ENCODE measurements around the gene DNAAF8. TPM values are rescaled to one million over a fixed set of nuclear protein-coding genes. Genes with fewer than 3 reads are reported as not detected.

DNAAF8 gene
- total and polyA plus RNA-seq, 4 donors, result 4.3 to 11.3 (median 5.0) TPM

DNA sequence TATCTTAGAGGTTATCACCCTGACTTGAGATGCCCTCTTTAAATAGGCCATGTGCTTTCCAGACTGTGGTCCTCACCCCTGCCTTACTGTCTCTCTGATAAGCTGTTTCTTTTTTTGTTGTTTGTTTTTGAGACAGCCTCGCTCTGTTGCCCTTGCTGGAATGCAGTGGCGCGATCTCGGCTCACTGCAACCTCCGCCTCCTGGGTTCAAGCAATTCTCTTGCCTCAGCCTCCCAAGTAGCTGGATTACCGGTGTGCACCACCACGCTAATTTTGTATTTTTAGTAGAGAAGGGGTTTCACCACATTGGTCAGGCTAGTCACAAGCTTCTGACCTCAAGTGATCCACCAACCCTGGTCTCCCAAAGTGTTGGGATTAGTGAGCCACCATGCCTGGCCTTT, 54.6 kb downstream of the DNAAF8 start:
- H3K27me3 ChIP-seq (ENCODE audit: control insufficient read depth in 3 of 3, insufficient read depth in 3 of 3, low read length in 2 of 3), result no peaks in the 10 kb centered on the region
- DNase-seq (no peak), ATAC-seq (ENCODE audit: insufficient read depth, low FRiP score) (no peak)
- H3K27ac ChIP-seq (ENCODE audit: low read depth in 1 of 2, low read length in 1 of 2), result no peak overlapping the region
- WGBS, 2 donors, result 81 to 91% methylated on average over 7 of the region's 7 CpGs
- H3K4me3 ChIP-seq, result no peak overlapping the region
- no peaks in the 10 kb centered on the region for H3K9me3 ChIP-seq (ENCODE audit: control insufficient read depth in 4 of 4, insufficient read depth in 3 of 4, low read length in 3 of 4)
- no peak overlapping the region for H3K9ac ChIP-seq (ENCODE audit: insufficient read depth in 1 of 2, low read length in 2 of 2)
- no peaks in the 10 kb centered on the region for H3K36me3 ChIP-seq (ENCODE audit: control insufficient read depth in 4 of 4, insufficient read depth in 4 of 4, low read length in 4 of 4)
- TF ChIP-seq, protein P1, sequence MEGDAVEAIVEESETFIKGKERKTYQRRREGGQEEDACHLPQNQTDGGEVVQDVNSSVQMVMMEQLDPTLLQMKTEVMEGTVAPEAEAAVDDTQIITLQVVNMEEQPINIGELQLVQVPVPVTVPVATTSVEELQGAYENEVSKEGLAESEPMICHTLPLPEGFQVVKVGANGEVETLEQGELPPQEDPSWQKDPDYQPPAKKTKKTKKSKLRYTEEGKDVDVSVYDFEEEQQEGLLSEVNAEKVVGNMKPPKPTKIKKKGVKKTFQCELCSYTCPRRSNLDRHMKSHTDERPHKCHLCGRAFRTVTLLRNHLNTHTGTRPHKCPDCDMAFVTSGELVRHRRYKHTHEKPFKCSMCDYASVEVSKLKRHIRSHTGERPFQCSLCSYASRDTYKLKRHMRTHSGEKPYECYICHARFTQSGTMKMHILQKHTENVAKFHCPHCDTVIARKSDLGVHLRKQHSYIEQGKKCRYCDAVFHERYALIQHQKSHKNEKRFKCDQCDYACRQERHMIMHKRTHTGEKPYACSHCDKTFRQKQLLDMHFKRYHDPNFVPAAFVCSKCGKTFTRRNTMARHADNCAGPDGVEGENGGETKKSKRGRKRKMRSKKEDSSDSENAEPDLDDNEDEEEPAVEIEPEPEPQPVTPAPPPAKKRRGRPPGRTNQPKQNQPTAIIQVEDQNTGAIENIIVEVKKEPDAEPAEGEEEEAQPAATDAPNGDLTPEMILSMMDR (IDR thresholded peaks at IDR 0.05; ENCODE audit: control extremely low read depth, extremely low read depth), result no peak
- H3K4me1 ChIP-seq (ENCODE audit: control insufficient read depth in 5 of 5, insufficient read depth in 5 of 5, low read length in 5 of 5), result no peaks in the 10 kb centered on the region

DNA sequence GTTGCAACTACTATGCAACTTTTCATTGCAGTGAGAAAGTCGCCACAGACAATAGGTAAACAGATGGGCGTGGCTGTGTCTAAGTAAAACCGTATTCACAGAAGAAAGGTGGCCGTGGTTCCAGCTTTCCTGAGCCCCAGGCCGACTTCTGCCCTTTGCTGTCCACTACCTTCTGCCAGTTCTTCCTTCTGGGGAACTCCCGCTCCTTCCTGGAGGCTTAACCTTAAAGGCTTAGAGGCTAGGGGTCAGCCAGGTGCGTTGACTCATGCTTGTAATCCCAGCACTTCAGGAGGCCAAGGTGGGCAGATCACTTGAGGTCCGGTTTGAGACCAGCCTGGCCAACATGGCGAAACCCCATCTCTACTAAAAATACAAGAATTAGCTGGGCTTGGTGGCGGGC, 55.9 kb downstream of the DNAAF8 start:
- H3K4me1 ChIP-seq (ENCODE audit: control insufficient read depth in 5 of 5, insufficient read depth in 5 of 5, low read length in 5 of 5), result no peaks in the 10 kb centered on the region

DNA sequence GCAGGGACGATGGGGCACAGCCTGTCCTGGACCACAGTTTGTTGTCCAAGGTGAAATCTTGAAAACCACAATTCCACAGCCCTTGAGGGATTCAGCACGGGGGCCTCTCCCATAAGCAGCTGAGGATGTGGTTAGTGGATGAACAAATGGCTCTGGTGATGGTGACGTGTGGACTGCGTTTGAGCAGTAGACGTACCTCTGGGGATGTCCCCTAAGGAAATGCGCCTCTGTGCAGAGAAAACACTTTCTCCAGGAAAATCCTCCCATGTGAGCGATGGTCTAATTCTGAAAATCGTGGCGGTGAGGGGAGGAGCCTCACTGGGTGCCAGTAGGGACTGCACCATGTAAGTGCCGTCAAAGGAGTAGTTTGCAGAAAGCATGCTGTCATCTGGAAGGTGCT, 56.5 kb downstream of the DNAAF8 start:
- no peak for ATAC-seq (ENCODE audit: insufficient read depth, low FRiP score)
- WGBS, 2 donors, result 59 to 75% methylated on average over 10 of the region's 10 CpGs
- no peak overlapping the region for H3K27ac ChIP-seq (ENCODE audit: low read depth in 1 of 2, low read length in 1 of 2)

More for the DNA sequence above, 55.9 kb downstream of the DNAAF8 start:
- DNase-seq (no peak), ATAC-seq (ENCODE audit: insufficient read depth, low FRiP score) (no peak)
- Histone ChIP-seq H3K4me3 (no peak overlapping the region), H3K27ac (ENCODE audit: low read depth in 1 of 2, low read length in 1 of 2) (no peak overlapping the region), H3K9ac (ENCODE audit: insufficient read depth in 1 of 2, low read length in 2 of 2) (no peak overlapping the region), H3K9me3 (ENCODE audit: control insufficient read depth in 4 of 4, insufficient read depth in 3 of 4, low read length in 3 of 4) (no peaks in the 10 kb centered on the region), H3K27me3 (ENCODE audit: control insufficient read depth in 3 of 3, insufficient read depth in 3 of 3, low read length in 2 of 3) (no peaks in the 10 kb centered on the region), H3K36me3 (ENCODE audit: control insufficient read depth in 4 of 4, insufficient read depth in 4 of 4, low read length in 4 of 4) (no peaks in the 10 kb centered on the region)
- 78 to 83% methylated on average over 10 of the region's 10 CpGs for WGBS, 2 donors
- TF ChIP-seq, protein P1 (IDR thresholded peaks at IDR 0.05; ENCODE audit: control extremely low read depth, extremely low read depth), result no peak

More for the DNA sequence above, 56.5 kb downstream of the DNAAF8 start:
- H3K4me3 ChIP-seq, result no peak overlapping the region
- H3K27me3 ChIP-seq (ENCODE audit: control insufficient read depth in 3 of 3, insufficient read depth in 3 of 3, low read length in 2 of 3), result no peaks in the 10 kb centered on the region
- H3K9me3 ChIP-seq (ENCODE audit: control insufficient read depth in 4 of 4, insufficient read depth in 3 of 4, low read length in 3 of 4), result no peaks in the 10 kb centered on the region
- H3K4me1 ChIP-seq (ENCODE audit: control insufficient read depth in 5 of 5, insufficient read depth in 5 of 5, low read length in 5 of 5), result no peaks in the 10 kb centered on the region
- peaks cover 0 to 1% (median 0%) of the 10 kb centered on the region in 4 donors for H3K36me3 ChIP-seq (ENCODE audit: control insufficient read depth in 4 of 4, insufficient read depth in 4 of 4, low read length in 4 of 4)
- TF ChIP-seq, protein P1 (IDR thresholded peaks at IDR 0.05; ENCODE audit: control extremely low read depth, extremely low read depth), result no peak
- no peak overlapping the region for H3K9ac ChIP-seq (ENCODE audit: insufficient read depth in 1 of 2, low read length in 2 of 2)
- DNase-seq, result no peak

All from lung (tissue), 12 donors.